HCT116 (cell line): ENCODE measurements around the gene GTF2A1. TPM values are rescaled to one million over a fixed set of nuclear protein-coding genes. Genes with fewer than 3 reads are reported as not detected.

Source experiments
- ATAC-seq: fragments of 200-7000 bp; cut with Tn5 transposase; 2 replicates; pipeline ENCODE4 v1.9.1; 2020; ENCODE audit warnings: mild to moderate bottlenecking, moderate library complexity
- BruUV-seq: library from RNA; stranded (reverse); fragments of 400-500 nt; replicated peaks from 2 replicates; lab custom pipeline; 2021; lab: Mats Ljungman, UMichigan
- CTCF ChIA-PET: fragments of 300-600 bp; sonication (Branson Sonifier 250); formaldehyde crosslinking; loops from one replicate; lab custom pipeline; 2021; ENCODE audit warnings: antibody characterized with exemption; lab: Charles Lee
- POLR2A ChIA-PET: fragments of 300-600, 350-600 bp; sonication (Branson Sonifier 250); formaldehyde crosslinking; loops from one replicate; lab custom pipeline; 2021; ENCODE audit warnings: antibody characterized with exemption; lab: Charles Lee
- RAD21 ChIA-PET, 2 experiments: fragments of 300-600 bp; sonication (Branson Sonifier 250); formaldehyde crosslinking; loops; one replicate each; lab custom pipeline; 2023; ENCODE audit warnings: low total read pairs in 2 of 2; ENCODE audit not compliant: uncharacterized antibody in 2 of 2, unreplicated experiment in 2 of 2, low non-redundant PET in 1 of 2; lab: Charles Lee
- DNase-seq: peaks from one replicate; pipeline ENCODE4 v3.0.0-alpha.2; 2010; ENCODE audit warnings: low read depth, low spot score
- H2AFZ ChIP-seq: fragments of 200-600 bp; shearing (Covaris generic), sonication (generic); 2 replicates; pipeline ENCODE4 v1.6.1; 2017; ENCODE audit warnings: low read depth, mixed run types, mixed read lengths, antibody characterized with exemption, low read length; ENCODE audit not compliant: poor library complexity, severe bottlenecking
- H3K27ac ChIP-seq: 2 replicates; pipeline ENCODE4 v1.5.1; 2012; ENCODE audit warnings: low read depth, low read length
- H3K27me3 ChIP-seq: fragments of 200-600 bp; sonication (generic); 2 replicates; pipeline ENCODE4 v1.6.1; 2016; ENCODE audit warnings: mixed run types, low read length, mixed read lengths; ENCODE audit not compliant: insufficient read depth
- H3K36me3 ChIP-seq, 2 experiments: fragments of 200-500 bp in 1 of 2; fragments of 200-600 bp in 1 of 2; sonication (Bioruptor generic) in 1 of 2; sonication (generic) in 1 of 2; 2 replicates each; pipeline versions ENCODE4 v1.5.1 to v1.6.1; 2014 to 2016; ENCODE audit warnings: low read length in 2 of 2, inconsistent platforms in 1 of 2, mixed read lengths in 1 of 2, mixed run types in 1 of 2; ENCODE audit not compliant: insufficient read depth in 2 of 2, control insufficient read depth in 1 of 2
- H3K4me1 ChIP-seq, 2 experiments: fragments of 200-600 bp in 1 of 2; sonication (generic) in 1 of 2; 2 replicates each; pipeline versions ENCODE4 v1.5.1 to v1.6.1; 2012 to 2017; ENCODE audit warnings: low read length in 2 of 2, inconsistent platforms in 1 of 2, mild to moderate bottlenecking in 1 of 2, mixed read lengths in 1 of 2, mixed run types in 1 of 2, moderate library complexity in 1 of 2; ENCODE audit not compliant: insufficient read depth in 2 of 2, control insufficient read depth in 1 of 2
- H3K4me2 ChIP-seq: fragments of 200-600 bp; sonication (generic); 2 replicates; pipeline ENCODE4 v1.6.1; 2017; ENCODE audit warnings: mixed run types, low read length, mixed read lengths
- H3K4me3 ChIP-seq, 2 experiments: fragments of 200-600 bp in 1 of 2; sonication (generic) in 1 of 2; replicated peaks in 1 of 2; 2 replicates each; pipeline ENCODE4 v1.5.1; 2011 to 2016; ENCODE audit warnings: low read length in 2 of 2, control low read depth in 1 of 2, low read depth in 1 of 2, mild to moderate bottlenecking in 1 of 2, mixed read lengths in 1 of 2, mixed run types in 1 of 2
- H3K79me2 ChIP-seq: fragments of 200-600 bp; sonication (generic); 2 replicates; pipeline ENCODE4 v1.6.1; 2017; ENCODE audit warnings: mild to moderate bottlenecking, mixed run types, low read length, moderate library complexity, mixed read lengths; ENCODE audit not compliant: insufficient read depth
- H3K9ac ChIP-seq: fragments of 200-600 bp; sonication (generic); 2 replicates; pipeline ENCODE4 v1.6.1; 2016; ENCODE audit warnings: low read length, mixed read lengths
- H3K9me2 ChIP-seq: fragments of 200-600 bp; sonication (generic), shearing (Covaris generic); 2 replicates; pipeline ENCODE4 v1.6.1; 2017; ENCODE audit warnings: mixed run types, mild to moderate bottlenecking, moderate library complexity; ENCODE audit not compliant: insufficient read depth
- H3K9me3 ChIP-seq, 2 experiments: fragments of 200-500 bp in 1 of 2; fragments of 200-600 bp in 1 of 2; sonication (Bioruptor generic) in 1 of 2; sonication (generic) in 1 of 2; 2 replicates each; pipeline ENCODE4 v1.6.1; 2014 to 2017; ENCODE audit warnings: low read length in 2 of 2, mixed read lengths in 2 of 2, inconsistent platforms in 1 of 2, low read depth in 1 of 2, mild to moderate bottlenecking in 1 of 2, mixed run types in 1 of 2, moderate library complexity in 1 of 2; ENCODE audit not compliant: control insufficient read depth in 1 of 2, insufficient read depth in 1 of 2
- H4K20me1 ChIP-seq: fragments of 200-600 bp; sonication (generic), shearing (Covaris generic); 2 replicates; pipeline ENCODE4 v1.6.1; 2017; ENCODE audit warnings: mixed run types, mild to moderate bottlenecking, moderate library complexity; ENCODE audit not compliant: insufficient read depth
- CEBPB ChIP-seq: IDR thresholded peaks from 2 replicates; pipeline ENCODE4 v1.6.1; 2012; ENCODE audit warnings: low read depth
- EGR1 ChIP-seq: IDR thresholded peaks from 2 replicates; pipeline ENCODE4 v1.6.1; 2012; ENCODE audit warnings: low read depth
- ELF1 ChIP-seq: IDR thresholded peaks from 2 replicates; pipeline ENCODE4 v1.6.1; 2012; ENCODE audit warnings: low read depth, borderline replicate concordance
- EZH2 ChIP-seq: fragments of 200-600 bp; sonication (generic); IDR thresholded peaks from 2 replicates; pipeline ENCODE4 v1.6.1; 2017; ENCODE audit warnings: antibody characterized with exemption, mixed run types
- EZH2phosphoT487 ChIP-seq: fragments of 200-600 bp; IDR thresholded peaks from 2 replicates; pipeline ENCODE4 v1.6.1; 2018; ENCODE audit warnings: antibody characterized with exemption, borderline replicate concordance
- FOSL1 ChIP-seq: IDR thresholded peaks from 2 replicates; pipeline ENCODE4 v1.6.1; 2012; ENCODE audit warnings: low read depth
- POLR2AphosphoS5 ChIP-seq: IDR thresholded peaks from 2 replicates; pipeline ENCODE4 v1.6.1; 2011; ENCODE audit warnings: mild to moderate bottlenecking, low read depth, low read length, moderate library complexity
- RAD21 ChIP-seq: IDR thresholded peaks from 2 replicates; pipeline ENCODE4 v1.6.1; 2012; ENCODE audit warnings: low read depth, mild to moderate bottlenecking
- SIN3A ChIP-seq: IDR thresholded peaks from 2 replicates; pipeline ENCODE4 v1.6.1; 2012; ENCODE audit warnings: low read depth
- SRF ChIP-seq: IDR thresholded peaks from 2 replicates; pipeline ENCODE4 v1.6.1; 2012; ENCODE audit warnings: low read depth
- TCF7L2 ChIP-seq: IDR thresholded peaks from 2 replicates; pipeline ENCODE4 v1.7.0; 2011; ENCODE audit warnings: borderline replicate concordance, inconsistent platforms; ENCODE audit not compliant: insufficient read depth, insufficient read length; ENCODE audit errors: extremely low read depth
- YY1 ChIP-seq: IDR thresholded peaks from 2 replicates; pipeline ENCODE4 v1.6.1; 2011; ENCODE audit warnings: low read length, low read depth, moderate library complexity, mild to moderate bottlenecking; ENCODE audit not compliant: insufficient replicate concordance; ENCODE audit errors: extremely low read depth
- ZFX ChIP-seq: fragments of 450-650 bp; IDR thresholded peaks from 2 replicates; pipeline ENCODE4 v1.6.1; 2017
- ZNF274 ChIP-seq: fragments of 200-500 bp; sonication (Bioruptor generic); IDR thresholded peaks from 2 replicates; pipeline ENCODE4 v1.6.1; 2014; ENCODE audit warnings: mild to moderate bottlenecking, low read depth, low read length, inconsistent platforms
- intact Hi-C: fragments of 100-400 bp; cut with micrococcal nuclease; formaldehyde crosslinking; loops from 2 replicates; pipeline ENCODE4 v1.10.0; 2022
- total RNA-seq: library from RNA; stranded (reverse); gene quantifications from one replicate; pipeline ENCODE4 v1.2.1, GENCODE V29; 2021; ENCODE audit not compliant: unreplicated experiment
- TF ChIP-seq, protein P1 (sequence below): IDR thresholded peaks from 2 replicates; pipeline ENCODE4 v1.6.1; 2011; ENCODE audit warnings: mild to moderate bottlenecking, low read length, moderate library complexity; ENCODE audit not compliant: insufficient replicate concordance; ENCODE audit errors: extremely low read depth
- TF ChIP-seq, protein P2 (sequence below): IDR thresholded peaks from 2 replicates; pipeline ENCODE4 v1.6.1; 2012

GTF2A1 gene
- total RNA-seq, 1 experiment from 2014 or later: 39.7 TPM

DNA sequence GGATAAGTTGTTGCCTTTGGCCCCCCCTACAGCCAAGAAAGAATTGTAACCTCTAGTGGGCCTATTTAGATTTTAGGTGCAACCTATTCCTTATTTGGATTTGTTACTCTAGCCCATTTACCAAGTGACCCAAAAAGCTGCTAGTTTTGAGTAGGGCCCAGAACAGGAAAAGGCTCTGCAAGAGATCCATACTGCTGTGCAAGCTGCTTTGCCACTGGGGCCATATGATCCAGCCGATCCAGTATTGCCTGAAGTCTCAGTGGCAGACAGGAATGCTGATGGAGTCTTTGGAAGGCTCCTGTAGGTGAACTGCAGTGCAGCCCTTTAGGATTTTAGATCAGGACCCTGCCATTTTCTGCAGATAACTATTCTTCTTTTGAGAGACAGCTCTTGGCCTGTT lies 12.9 kb upstream of the GTF2A1 start:
- Histone ChIP-seq H3K36me3 (no peaks in the 10 kb centered on the region), H4K20me1 (no peaks in the 10 kb centered on the region), H3K4me3 (no peak overlapping the region), H3K9me3 (no peaks in the 10 kb centered on the region), H3K4me2 (no peak overlapping the region), H3K9ac (no peak overlapping the region)
- TF ChIP-seq EZH2: no peak
- no peak for TF ChIP-seq FOSL1
- TF ChIP-seq ZNF274: no peak
- TF ChIP-seq EGR1: no peak
- TF ChIP-seq TCF7L2: no peak
- TF ChIP-seq EZH2phosphoT487: no peak
- TF ChIP-seq, protein P1, sequence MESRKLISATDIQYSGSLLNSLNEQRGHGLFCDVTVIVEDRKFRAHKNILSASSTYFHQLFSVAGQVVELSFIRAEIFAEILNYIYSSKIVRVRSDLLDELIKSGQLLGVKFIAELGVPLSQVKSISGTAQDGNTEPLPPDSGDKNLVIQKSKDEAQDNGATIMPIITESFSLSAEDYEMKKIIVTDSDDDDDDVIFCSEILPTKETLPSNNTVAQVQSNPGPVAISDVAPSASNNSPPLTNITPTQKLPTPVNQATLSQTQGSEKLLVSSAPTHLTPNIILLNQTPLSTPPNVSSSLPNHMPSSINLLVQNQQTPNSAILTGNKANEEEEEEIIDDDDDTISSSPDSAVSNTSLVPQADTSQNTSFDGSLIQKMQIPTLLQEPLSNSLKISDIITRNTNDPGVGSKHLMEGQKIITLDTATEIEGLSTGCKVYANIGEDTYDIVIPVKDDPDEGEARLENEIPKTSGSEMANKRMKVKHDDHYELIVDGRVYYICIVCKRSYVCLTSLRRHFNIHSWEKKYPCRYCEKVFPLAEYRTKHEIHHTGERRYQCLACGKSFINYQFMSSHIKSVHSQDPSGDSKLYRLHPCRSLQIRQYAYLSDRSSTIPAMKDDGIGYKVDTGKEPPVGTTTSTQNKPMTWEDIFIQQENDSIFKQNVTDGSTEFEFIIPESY: no peak
- TF ChIP-seq POLR2AphosphoS5: no peak
- TF ChIP-seq YY1: no peak
- no peak for TF ChIP-seq SIN3A
- no peak for TF ChIP-seq ZFX
- TF ChIP-seq, protein P2, sequence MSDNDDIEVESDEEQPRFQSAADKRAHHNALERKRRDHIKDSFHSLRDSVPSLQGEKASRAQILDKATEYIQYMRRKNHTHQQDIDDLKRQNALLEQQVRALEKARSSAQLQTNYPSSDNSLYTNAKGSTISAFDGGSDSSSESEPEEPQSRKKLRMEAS: no peak
- no peak for TF ChIP-seq SRF
- no peak for TF ChIP-seq RAD21
- no peak for TF ChIP-seq ELF1
- TF ChIP-seq CEBPB: no peak
- TF ChIP-seq, all 23 proteins: peak for 0
- POLR2A ChIA-PET: no interaction called here
- no peak for DNase-seq
- ATAC-seq: no peak
- H3K27ac ChIP-seq: no peak overlapping the region
- intact Hi-C loops: no loop called here
- no peaks in the 10 kb centered on the region for H3K9me2 ChIP-seq
- H3K27me3 ChIP-seq: no peaks in the 10 kb centered on the region
- RAD21 ChIA-PET: no interaction called here
- CTCF ChIA-PET: no interaction called here
- no peak overlapping the region for H2AFZ ChIP-seq
- H3K79me2 ChIP-seq: no peaks in the 10 kb centered on the region
- BruUV-seq: no TSS peak
- peaks cover 0 to 3% of the 10 kb centered on the region in 2 experiments; a peak in 1 of 4 replicates for H3K4me1 ChIP-seq
